Liver (tissue), 9 donors: ENCODE results near the gene DFFB. TPM values are rescaled to one million over a fixed set of nuclear protein-coding genes. Genes with fewer than 3 reads are reported as not detected.

Experiments used
- DNase-seq: peaks from one replicate; pipeline ENCODE4 v3.0.0-alpha.2; 2017; ENCODE audit warnings: low spot score
- H3K27ac ChIP-seq, 2 donors: one replicate each; pipeline ENCODE4 v1.7.0; 2013; ENCODE audit warnings: inconsistent platforms in 2 of 2, low read length in 2 of 2, control low read depth in 1 of 2, low read depth in 1 of 2, mild to moderate bottlenecking in 1 of 2
- H3K27me3 ChIP-seq, 4 donors: one replicate each; pipeline versions ENCODE4 v1.6.1 to v1.7.0; 2013; ENCODE audit warnings: low read length in 3 of 4, inconsistent platforms in 1 of 4, mild to moderate bottlenecking in 1 of 4, moderate library complexity in 1 of 4; ENCODE audit not compliant: control insufficient read depth in 4 of 4, insufficient read depth in 4 of 4
- H3K36me3 ChIP-seq, 4 donors: one replicate each; pipeline versions ENCODE4 v1.6.1 to v1.7.0; 2013; ENCODE audit warnings: low read length in 3 of 4, mild to moderate bottlenecking in 3 of 4, low read depth in 1 of 4, moderate library complexity in 1 of 4; ENCODE audit not compliant: control insufficient read depth in 4 of 4, insufficient read depth in 3 of 4
- H3K4me1 ChIP-seq, 4 donors: one replicate each; pipeline versions ENCODE4 v1.6.1 to v1.7.0; 2013; ENCODE audit warnings: low read length in 3 of 4, mild to moderate bottlenecking in 3 of 4, moderate library complexity in 1 of 4; ENCODE audit not compliant: control insufficient read depth in 4 of 4, insufficient read depth in 4 of 4
- H3K4me3 ChIP-seq, 3 donors: one replicate each; pipeline versions ENCODE4 v1.6.1 to v1.7.0; 2013; ENCODE audit warnings: low read length in 3 of 3, control low read depth in 1 of 3, low read depth in 1 of 3, mild to moderate bottlenecking in 1 of 3
- H3K9ac ChIP-seq, 2 donors: one replicate each; pipeline ENCODE4 v1.7.0; 2013; ENCODE audit warnings: low read length in 2 of 2, mild to moderate bottlenecking in 2 of 2, moderate library complexity in 2 of 2, control low read depth in 1 of 2, low read depth in 1 of 2
- H3K9me3 ChIP-seq, 4 donors: one replicate each; pipeline versions ENCODE4 v1.6.1 to v1.7.0; 2013; ENCODE audit warnings: low read length in 3 of 4; ENCODE audit not compliant: control insufficient read depth in 4 of 4
- FOXA1 ChIP-seq: IDR thresholded peaks from 2 replicates; pipeline ENCODE4 v1.6.1; 2016; ENCODE audit warnings: antibody characterized with exemption
- FOXA2 ChIP-seq: IDR thresholded peaks from 2 replicates; pipeline ENCODE4 v1.6.1; 2016; ENCODE audit warnings: antibody characterized with exemption
- HNF4A ChIP-seq, 2 donors: conservative IDR thresholded peaks; 2 replicates each; pipeline ENCODE4 v1.6.1; 2016; ENCODE audit warnings: antibody characterized with exemption in 2 of 2, mild to moderate bottlenecking in 2 of 2
- JUND ChIP-seq, 2 donors: IDR thresholded peaks; 2 replicates each; pipeline ENCODE4 v1.6.1; 2016; ENCODE audit warnings: antibody characterized with exemption in 2 of 2
- NR2F2 ChIP-seq: IDR thresholded peaks from 2 replicates; pipeline ENCODE4 v1.6.1; 2016; ENCODE audit warnings: antibody characterized with exemption
- RAD21 ChIP-seq, 2 donors: IDR thresholded peaks; 2 replicates each; pipeline ENCODE4 v1.6.1; 2016; ENCODE audit warnings: antibody characterized with exemption in 2 of 2, mild to moderate bottlenecking in 2 of 2
- RXRA ChIP-seq, 2 donors: IDR thresholded peaks; 2 replicates each; pipeline ENCODE4 v1.6.1; 2017 to 2018; ENCODE audit warnings: antibody characterized with exemption in 2 of 2, mild to moderate bottlenecking in 1 of 2
- SP1 ChIP-seq: IDR thresholded peaks from 2 replicates; pipeline ENCODE4 v1.6.1; 2018; ENCODE audit warnings: antibody characterized with exemption, mild to moderate bottlenecking
- TAF1 ChIP-seq: conservative IDR thresholded peaks from 2 replicates; pipeline ENCODE4 v1.6.1; 2016; ENCODE audit warnings: antibody characterized with exemption, mild to moderate bottlenecking
- YY1 ChIP-seq: IDR thresholded peaks from 2 replicates; pipeline ENCODE4 v1.6.1; 2016; ENCODE audit warnings: antibody characterized with exemption, mild to moderate bottlenecking
- WGBS: extraction: QIAGEN DNeasy Blood & Tissue Kit; methylation state at CpG from one replicate; pipeline ENCODE4 v1.1.7; 2013; 5-methylcytosine and 5-hydroxymethylcytosine counted together
- polyA plus RNA-seq, 2 donors: library from polyadenylated mRNA; stranded (reverse) in 1 of 2; unstranded in 1 of 2; fragments of 200-250 nt in 1 of 2; fragments of >200 nt in 1 of 2; fragmentation: Nextera tagmentation in 1 of 2; extraction: Ambion mirVana in 1 of 2; gene quantifications; one replicate each; pipeline versions ENCODE4 v1.2.1 to v1.2.3, GENCODE V29; 2013 to 2015
- total RNA-seq, 2 donors: library from RNA; depleted of rRNA; stranded (reverse); fragments of >200 nt; gene quantifications; one replicate each; pipeline ENCODE4 v1.2.3, GENCODE V29; 2014
- TF ChIP-seq, protein P1 (sequence below): IDR thresholded peaks from 2 replicates; pipeline ENCODE4 v1.6.1; 2016; ENCODE audit warnings: antibody characterized with exemption
- TF ChIP-seq, protein P2 (sequence below): IDR thresholded peaks from 2 replicates; pipeline ENCODE4 v1.6.1; 2016; ENCODE audit warnings: antibody characterized with exemption
- TF ChIP-seq, protein P3 (sequence below): IDR thresholded peaks from 2 replicates; pipeline ENCODE4 v1.6.1; 2016; ENCODE audit warnings: antibody characterized with exemption
- donor health status: healthy.
- donor health status: healthy.
- donor health status: healthy.
- donor health status: healthy.
- donor health status: healthy.

The DFFB gene
- total and polyA plus RNA-seq, 4 donors: 0.92 to 6.1 (median 2.9) TPM

DNA sequence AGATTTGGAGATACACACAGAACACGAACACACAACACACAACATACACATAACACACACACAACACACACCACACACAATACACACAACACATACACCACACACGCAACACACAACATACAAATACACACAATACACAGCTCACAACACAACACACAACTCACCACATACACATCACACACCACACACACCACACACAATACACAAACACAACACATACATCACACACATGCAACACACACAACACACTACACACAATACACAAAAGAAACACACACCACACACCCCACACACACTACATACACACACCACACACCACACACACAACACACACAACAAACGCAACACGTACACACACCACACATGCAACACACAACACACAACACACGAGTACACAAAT, 71.8 kb downstream of the DFFB start:
- H3K4me3 ChIP-seq: no peak overlapping the region
- H3K27ac ChIP-seq: no peak overlapping the region
- peaks cover 0 to 10% (median 0%) of the 10 kb centered on the region in 4 donors for H3K27me3 ChIP-seq
- H3K9me3 ChIP-seq: peaks cover 0 to 2% (median 0%) of the 10 kb centered on the region in 4 donors
- no peak for TF ChIP-seq FOXA2
- TF ChIP-seq, protein P1, sequence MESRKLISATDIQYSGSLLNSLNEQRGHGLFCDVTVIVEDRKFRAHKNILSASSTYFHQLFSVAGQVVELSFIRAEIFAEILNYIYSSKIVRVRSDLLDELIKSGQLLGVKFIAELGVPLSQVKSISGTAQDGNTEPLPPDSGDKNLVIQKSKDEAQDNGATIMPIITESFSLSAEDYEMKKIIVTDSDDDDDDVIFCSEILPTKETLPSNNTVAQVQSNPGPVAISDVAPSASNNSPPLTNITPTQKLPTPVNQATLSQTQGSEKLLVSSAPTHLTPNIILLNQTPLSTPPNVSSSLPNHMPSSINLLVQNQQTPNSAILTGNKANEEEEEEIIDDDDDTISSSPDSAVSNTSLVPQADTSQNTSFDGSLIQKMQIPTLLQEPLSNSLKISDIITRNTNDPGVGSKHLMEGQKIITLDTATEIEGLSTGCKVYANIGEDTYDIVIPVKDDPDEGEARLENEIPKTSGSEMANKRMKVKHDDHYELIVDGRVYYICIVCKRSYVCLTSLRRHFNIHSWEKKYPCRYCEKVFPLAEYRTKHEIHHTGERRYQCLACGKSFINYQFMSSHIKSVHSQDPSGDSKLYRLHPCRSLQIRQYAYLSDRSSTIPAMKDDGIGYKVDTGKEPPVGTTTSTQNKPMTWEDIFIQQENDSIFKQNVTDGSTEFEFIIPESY: no peak
- TF ChIP-seq FOXA1: no peak
- WGBS: 80% methylated on average over 5 of the region's 5 CpGs
- no peaks in the 10 kb centered on the region for H3K4me1 ChIP-seq
- no peak for DNase-seq
- no peak overlapping the region for H3K9ac ChIP-seq
- H3K36me3 ChIP-seq: no peaks in the 10 kb centered on the region

DNA sequence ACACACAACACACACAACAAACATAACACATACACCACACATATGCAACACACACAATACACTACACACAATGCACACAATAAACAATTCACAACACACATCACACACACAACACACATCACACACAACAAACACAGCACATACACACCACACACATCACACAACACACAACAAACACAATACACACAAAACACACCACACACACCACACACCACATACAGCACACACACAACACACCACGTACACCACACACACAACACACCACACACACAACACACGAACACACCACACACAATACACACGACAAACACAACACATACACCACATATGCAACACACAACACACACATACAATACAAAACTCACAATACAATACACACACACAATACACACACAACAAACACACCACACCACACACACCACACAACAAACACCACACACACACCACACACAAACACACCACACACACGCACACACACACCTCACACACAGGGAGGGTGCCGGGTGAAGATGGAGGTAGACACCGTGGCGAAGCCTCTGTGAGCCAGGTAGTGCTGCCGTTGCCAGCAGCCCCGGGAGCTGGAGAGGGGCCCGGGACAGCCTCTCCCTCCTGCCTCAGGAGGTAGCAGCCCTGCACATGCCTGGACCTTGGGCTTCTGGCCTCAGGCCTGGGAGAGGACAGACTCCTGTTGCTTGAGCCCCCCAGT, 73.2 kb downstream of the DFFB start:
- Histone ChIP-seq H3K27me3 (peaks cover 0 to 10% (median 0%) of the 10 kb centered on the region in 4 donors), H3K27ac (no peak overlapping the region)
- no peak for DNase-seq

DNA sequence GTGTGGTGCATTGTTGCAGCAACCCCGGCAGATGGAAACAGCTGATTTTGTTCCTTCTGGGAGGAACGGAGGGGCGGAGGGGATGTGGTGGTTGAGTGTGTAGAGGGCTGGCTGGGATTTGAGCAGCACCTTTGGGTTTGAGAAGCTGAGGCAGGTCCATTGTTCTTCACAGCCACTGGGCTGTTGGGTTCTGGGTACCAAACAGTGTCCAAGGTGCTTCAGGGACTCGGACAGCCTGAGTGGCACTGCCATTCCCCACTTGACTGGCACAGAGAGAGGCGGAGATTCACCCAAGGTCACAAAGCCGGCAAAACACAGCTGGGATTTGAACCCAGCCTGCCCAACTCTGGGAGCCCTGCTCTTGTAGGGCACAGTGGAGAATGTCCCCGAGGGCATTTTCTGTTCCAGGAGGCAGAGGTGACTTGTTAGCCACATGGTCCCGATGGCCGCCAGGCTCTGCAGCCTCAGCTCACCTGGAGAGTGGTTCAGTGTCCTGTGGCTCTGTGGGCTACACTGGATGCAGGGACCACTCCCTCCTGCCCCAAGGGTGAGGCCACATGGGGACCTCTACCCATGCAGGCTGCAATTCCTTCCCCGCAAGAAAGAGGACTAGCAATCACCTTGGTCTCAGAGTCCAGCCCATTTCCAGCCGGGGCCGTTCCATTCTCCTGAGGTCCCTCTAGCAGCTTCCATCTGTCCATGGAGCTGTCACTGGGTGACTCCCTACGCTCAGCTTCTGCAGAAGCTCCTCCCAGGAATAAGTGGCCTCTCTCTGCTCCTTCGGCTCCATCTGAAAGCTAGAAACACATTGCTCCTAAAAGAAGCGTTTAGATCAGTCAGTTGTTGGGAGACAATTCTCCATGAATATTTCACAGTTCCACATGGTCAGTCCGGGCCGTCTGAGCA, 74.0 kb downstream of the DFFB start:
- no peak for DNase-seq
- H3K4me1 ChIP-seq: no peaks in the 10 kb centered on the region
- H3K4me3 ChIP-seq: no peak overlapping the region
- H3K27ac ChIP-seq: no peak overlapping the region
- H3K27me3 ChIP-seq: peaks cover 0 to 7% (median 0%) of the 10 kb centered on the region in 4 donors
- 60% methylated on average over 17 of the region's 17 CpGs for WGBS
- H3K9me3 ChIP-seq: peaks cover 0 to 4% (median under 1%) of the 10 kb centered on the region in 4 donors
- TF ChIP-seq SP1: no peak
- TF ChIP-seq, protein P2, sequence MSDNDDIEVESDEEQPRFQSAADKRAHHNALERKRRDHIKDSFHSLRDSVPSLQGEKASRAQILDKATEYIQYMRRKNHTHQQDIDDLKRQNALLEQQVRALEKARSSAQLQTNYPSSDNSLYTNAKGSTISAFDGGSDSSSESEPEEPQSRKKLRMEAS: no peak
- TF ChIP-seq FOXA1: no peak
- TF ChIP-seq JUND (IDR thresholded peaks at IDR 0.05): no peak
- TF ChIP-seq NR2F2: no peak
- no peak for TF ChIP-seq RAD21 (IDR thresholded peaks at IDR 0.05)
- TF ChIP-seq, protein P3, sequence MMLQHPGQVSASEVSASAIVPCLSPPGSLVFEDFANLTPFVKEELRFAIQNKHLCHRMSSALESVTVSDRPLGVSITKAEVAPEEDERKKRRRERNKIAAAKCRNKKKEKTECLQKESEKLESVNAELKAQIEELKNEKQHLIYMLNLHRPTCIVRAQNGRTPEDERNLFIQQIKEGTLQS: no peak
- no peak overlapping the region for H3K9ac ChIP-seq
- H3K36me3 ChIP-seq: no peaks in the 10 kb centered on the region

More for the DNA sequence above, 73.2 kb downstream of the DFFB start:
- 77% methylated on average over 10 of the region's 10 CpGs for WGBS
- H3K4me3 ChIP-seq: no peak overlapping the region
- no peaks in the 10 kb centered on the region for H3K36me3 ChIP-seq
- H3K9me3 ChIP-seq: peaks cover 0 to 2% (median under 1%) of the 10 kb centered on the region in 4 donors
- no peaks in the 10 kb centered on the region for H3K4me1 ChIP-seq
- H3K9ac ChIP-seq: no peak overlapping the region
- no peak for TF ChIP-seq TAF1
- no peak for TF ChIP-seq NR2F2
- TF ChIP-seq JUND (IDR thresholded peaks at IDR 0.05): no peak
- no peak for TF ChIP-seq HNF4A (conservative IDR thresholded peaks at IDR 0.05)
- TF ChIP-seq YY1: no peak
- no peak for TF ChIP-seq RXRA (IDR thresholded peaks at IDR 0.05)
- TF ChIP-seq, protein P1: no peak
